Measurements from ENCODE around the gene HRCT1.

DNA sequence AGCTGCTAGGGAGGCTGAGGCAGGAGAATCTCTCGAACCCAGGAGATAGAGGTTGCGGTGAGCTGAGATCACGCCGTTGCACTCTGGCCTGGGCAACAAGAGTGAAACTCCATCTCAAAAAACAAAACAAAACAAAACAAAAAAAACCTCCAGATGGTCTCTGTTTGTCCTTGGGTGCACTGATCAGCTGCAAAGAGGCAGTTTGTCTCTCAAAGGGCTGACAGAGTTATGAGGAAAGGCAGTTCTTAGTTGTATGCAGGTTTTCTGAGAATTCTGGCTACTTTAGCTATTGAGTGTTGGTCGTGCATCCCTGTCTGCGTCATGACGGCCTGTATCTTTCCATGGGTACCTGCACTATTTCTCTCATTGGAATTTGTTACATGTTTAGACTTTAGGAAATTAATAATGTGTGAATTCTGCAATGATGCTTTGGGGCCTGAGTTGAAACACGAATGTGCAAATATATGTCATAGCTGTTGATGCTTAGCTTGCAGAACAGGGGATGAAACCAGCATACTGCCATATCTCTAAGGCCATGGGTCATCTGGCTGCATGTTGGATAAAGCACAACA lies 33.8 kb downstream of the HRCT1 start:
- TF ChIP-seq, protein P1, sequence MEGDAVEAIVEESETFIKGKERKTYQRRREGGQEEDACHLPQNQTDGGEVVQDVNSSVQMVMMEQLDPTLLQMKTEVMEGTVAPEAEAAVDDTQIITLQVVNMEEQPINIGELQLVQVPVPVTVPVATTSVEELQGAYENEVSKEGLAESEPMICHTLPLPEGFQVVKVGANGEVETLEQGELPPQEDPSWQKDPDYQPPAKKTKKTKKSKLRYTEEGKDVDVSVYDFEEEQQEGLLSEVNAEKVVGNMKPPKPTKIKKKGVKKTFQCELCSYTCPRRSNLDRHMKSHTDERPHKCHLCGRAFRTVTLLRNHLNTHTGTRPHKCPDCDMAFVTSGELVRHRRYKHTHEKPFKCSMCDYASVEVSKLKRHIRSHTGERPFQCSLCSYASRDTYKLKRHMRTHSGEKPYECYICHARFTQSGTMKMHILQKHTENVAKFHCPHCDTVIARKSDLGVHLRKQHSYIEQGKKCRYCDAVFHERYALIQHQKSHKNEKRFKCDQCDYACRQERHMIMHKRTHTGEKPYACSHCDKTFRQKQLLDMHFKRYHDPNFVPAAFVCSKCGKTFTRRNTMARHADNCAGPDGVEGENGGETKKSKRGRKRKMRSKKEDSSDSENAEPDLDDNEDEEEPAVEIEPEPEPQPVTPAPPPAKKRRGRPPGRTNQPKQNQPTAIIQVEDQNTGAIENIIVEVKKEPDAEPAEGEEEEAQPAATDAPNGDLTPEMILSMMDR (IDR thresholded peaks at IDR 0.05), result no peak
- no peak for TF ChIP-seq EP300 (IDR thresholded peaks at IDR 0.05)

Measured in ovary (tissue), 3 donors.